Keratinocyte (primary cell): Measurements from ENCODE around the gene DDX39B. TPM values are rescaled to one million over a fixed set of nuclear protein-coding genes. Genes with fewer than 3 reads are reported as not detected.

Experiments used
- DNase-seq: peaks from one replicate; pipeline ENCODE4 v3.0.0-alpha.2; 2011; ENCODE audit warnings: low read depth, missing footprints, low spot score
- FAIRE-seq: peaks from 2 replicates; lab custom pipeline; 2011; peaks lifted over from hg19 to GRCh38; lab: Jason Lieb, UNC
- H2AFZ ChIP-seq: 2 replicates; pipeline ENCODE4 v1.6.0; 2012; ENCODE audit warnings: low read length, control low read depth, inconsistent platforms; ENCODE audit not compliant: control insufficient read depth
- H3K27ac ChIP-seq: 2 replicates; pipeline ENCODE4 v1.5.1; 2011; ENCODE audit warnings: low read length; ENCODE audit not compliant: control insufficient read depth, insufficient read depth
- H3K27me3 ChIP-seq: 3 replicates; pipeline ENCODE4 v1.6.0; 2011; ENCODE audit warnings: low read length; ENCODE audit not compliant: control insufficient read depth, insufficient read depth; ENCODE audit errors: extremely low read depth
- H3K36me3 ChIP-seq, 2 experiments: 2 replicates in 1 of 2; 3 replicates in 1 of 2; pipeline ENCODE4 v1.5.1; 2011; ENCODE audit warnings: low read length in 2 of 2, mild to moderate bottlenecking in 1 of 2; ENCODE audit not compliant: control insufficient read depth in 2 of 2, insufficient read depth in 2 of 2; ENCODE audit errors: extremely low read depth in 1 of 2
- H3K4me1 ChIP-seq: 3 replicates; pipeline ENCODE4 v1.5.1; 2011; ENCODE audit warnings: low read length; ENCODE audit not compliant: control insufficient read depth, insufficient read depth; ENCODE audit errors: extremely low read depth
- H3K4me2 ChIP-seq: 3 replicates; pipeline ENCODE4 v1.6.0; 2011; ENCODE audit warnings: low read depth, low read length; ENCODE audit not compliant: control insufficient read depth, insufficient read depth; ENCODE audit errors: extremely low read depth
- H3K4me3 ChIP-seq, 3 experiments: fragments of 200-600 bp in 1 of 3; sonication (generic) in 1 of 3; 2 replicates in 2 of 3; 3 replicates in 1 of 3; pipeline ENCODE4 v1.5.1; 2011 to 2016; ENCODE audit warnings: low read length in 3 of 3, mild to moderate bottlenecking in 3 of 3, control low read depth in 2 of 3, inconsistent platforms in 1 of 3, low read depth in 1 of 3, mixed read lengths in 1 of 3, mixed run types in 1 of 3, moderate library complexity in 1 of 3; ENCODE audit not compliant: control insufficient read depth in 2 of 3, insufficient read depth in 2 of 3; ENCODE audit errors: extremely low read depth in 1 of 3
- H3K79me2 ChIP-seq: 2 replicates; pipeline ENCODE4 v1.6.0; 2012; ENCODE audit warnings: low read length; ENCODE audit not compliant: control insufficient read depth, insufficient read depth
- H3K9ac ChIP-seq: 3 replicates; pipeline ENCODE4 v1.6.0; 2011; ENCODE audit warnings: low read length; ENCODE audit not compliant: control insufficient read depth, insufficient read depth; ENCODE audit errors: extremely low read depth
- H3K9me1 ChIP-seq: 3 replicates; pipeline ENCODE4 v1.6.0; 2011; ENCODE audit warnings: low read length; ENCODE audit not compliant: control insufficient read depth, insufficient read depth; ENCODE audit errors: extremely low read depth
- H3K9me3 ChIP-seq: 2 replicates; pipeline ENCODE4 v1.5.1; 2012; ENCODE audit warnings: low read depth, low read length; ENCODE audit not compliant: control insufficient read depth
- H4K20me1 ChIP-seq: 3 replicates; pipeline ENCODE4 v1.6.0; 2011; ENCODE audit warnings: low read length; ENCODE audit not compliant: control insufficient read depth, insufficient read depth; ENCODE audit errors: extremely low read depth
- EZH2 ChIP-seq: IDR thresholded peaks from one replicate; pipeline ENCODE4 v1.6.1; 2012; ENCODE audit warnings: inconsistent platforms, mild to moderate bottlenecking, low read length, moderate library complexity
- dilution Hi-C: fragments of 300-500 bp; cut with MboI; formaldehyde crosslinking; loops from one replicate; pipeline ENCODE4 v1.7.0; 2020; ENCODE audit warnings: low sequenced_read_pairs; ENCODE audit not compliant: extremely low pct_ligation_motif_present
- polyA plus RNA-seq, 5 experiments: library from polyadenylated mRNA; depleted of rRNA in 3 of 5; stranded (reverse) in 3 of 5; stranded (forward) in 1 of 5; unstranded in 1 of 5; fragments of >200 nt; gene quantifications; 1 replicate in 1 of 5; 2 replicates in 3 of 5; 3 replicates in 1 of 5; pipeline versions ENCODE4 v1.2.1 to v1.2.3, GENCODE V29; 2011 to 2012; ENCODE audit warnings: missing spikeins in 2 of 5, low read depth in 1 of 5, low replicate concordance in 1 of 5
- TF ChIP-seq, protein P1 (sequence below), 3 experiments: IDR thresholded peaks in 1 of 3; conservative IDR thresholded peaks in 1 of 3; optimal IDR thresholded peaks in 1 of 3; 2 replicates in 2 of 3; 3 replicates in 1 of 3; pipeline versions ENCODE3 to v1.5.1; 2011; ENCODE audit warnings: low read length in 3 of 3, mild to moderate bottlenecking in 3 of 3, moderate library complexity in 2 of 3, control low read depth in 1 of 3, inconsistent platforms in 1 of 3; ENCODE audit not compliant: insufficient read depth in 2 of 3; ENCODE audit errors: extremely low read depth in 1 of 3

DDX39B gene
- polyA plus RNA-seq, 1 donor (not counting 4 experiments of a cell fraction or from before 2014, with no cell fraction given): 314 TPM

DNA sequence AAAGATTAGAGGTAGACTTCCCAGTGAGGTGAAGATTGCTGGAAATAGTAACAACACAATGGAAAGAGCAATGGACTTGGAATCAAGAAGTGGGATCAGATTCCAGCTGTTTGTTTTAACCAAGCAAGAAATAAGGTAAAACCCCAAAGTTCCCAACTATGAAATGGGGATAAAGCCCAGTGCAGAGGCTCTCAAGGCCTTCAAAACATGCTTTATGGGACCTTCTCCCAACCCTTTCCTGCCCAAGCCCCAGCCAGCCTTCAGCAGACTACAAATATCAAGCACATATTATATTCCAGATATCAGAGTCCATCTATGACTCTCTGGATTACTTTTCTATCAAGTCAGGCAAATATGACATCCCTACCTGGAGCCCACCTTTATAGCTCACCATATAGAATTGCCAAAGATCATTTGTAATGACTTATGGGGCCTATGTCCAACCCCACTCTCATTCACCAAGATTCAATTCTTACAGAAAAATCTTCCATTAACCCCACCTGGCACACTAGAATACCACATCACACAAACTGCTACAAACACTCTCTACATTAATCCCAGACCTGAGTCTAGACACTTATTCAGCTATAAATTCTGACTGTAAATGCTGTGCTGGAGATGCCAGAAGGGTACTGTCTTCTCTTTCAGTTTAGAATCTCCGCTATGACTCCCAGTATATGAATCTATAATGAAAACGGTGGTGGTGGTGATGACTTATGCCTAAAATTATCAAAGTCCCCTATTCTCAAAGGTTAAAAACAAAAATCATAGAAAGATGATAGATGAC lies 6.1 kb downstream of the DDX39B start:
- Histone ChIP-seq H3K27me3 (no peaks in the 10 kb centered on the region), H3K79me2 (peaks cover 71% of the 10 kb centered on the region), H3K27ac (no peak overlapping the region), H3K4me2 (no peak overlapping the region), H3K9me3 (no peaks in the 10 kb centered on the region), H3K9ac (no peak overlapping the region), H3K4me3 (no peak overlapping the region), H2AFZ (no peak overlapping the region), H3K36me3 (peaks cover 50 to 73% of the 10 kb centered on the region in 2 experiments), H4K20me1 (peaks cover 46% of the 10 kb centered on the region), H3K9me1 (no peaks in the 10 kb centered on the region), H3K4me1 (peaks cover 23% of the 10 kb centered on the region)
- dilution Hi-C loops: no loop called here
- TF ChIP-seq EZH2: no peak
- TF ChIP-seq, protein P1, sequence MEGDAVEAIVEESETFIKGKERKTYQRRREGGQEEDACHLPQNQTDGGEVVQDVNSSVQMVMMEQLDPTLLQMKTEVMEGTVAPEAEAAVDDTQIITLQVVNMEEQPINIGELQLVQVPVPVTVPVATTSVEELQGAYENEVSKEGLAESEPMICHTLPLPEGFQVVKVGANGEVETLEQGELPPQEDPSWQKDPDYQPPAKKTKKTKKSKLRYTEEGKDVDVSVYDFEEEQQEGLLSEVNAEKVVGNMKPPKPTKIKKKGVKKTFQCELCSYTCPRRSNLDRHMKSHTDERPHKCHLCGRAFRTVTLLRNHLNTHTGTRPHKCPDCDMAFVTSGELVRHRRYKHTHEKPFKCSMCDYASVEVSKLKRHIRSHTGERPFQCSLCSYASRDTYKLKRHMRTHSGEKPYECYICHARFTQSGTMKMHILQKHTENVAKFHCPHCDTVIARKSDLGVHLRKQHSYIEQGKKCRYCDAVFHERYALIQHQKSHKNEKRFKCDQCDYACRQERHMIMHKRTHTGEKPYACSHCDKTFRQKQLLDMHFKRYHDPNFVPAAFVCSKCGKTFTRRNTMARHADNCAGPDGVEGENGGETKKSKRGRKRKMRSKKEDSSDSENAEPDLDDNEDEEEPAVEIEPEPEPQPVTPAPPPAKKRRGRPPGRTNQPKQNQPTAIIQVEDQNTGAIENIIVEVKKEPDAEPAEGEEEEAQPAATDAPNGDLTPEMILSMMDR (optimal IDR thresholded peaks at IDR 0.05 in 1 of 3, IDR thresholded peaks at IDR 0.05 in 1 of 3, conservative IDR thresholded peaks at IDR 0.05 in 1 of 3; ENCODE audit: extremely low read depth in 1 of 3, insufficient read depth in 2 of 3, low read length in 3 of 3): no peak
- FAIRE-seq: no peak
- no peak for DNase-seq

DNA sequence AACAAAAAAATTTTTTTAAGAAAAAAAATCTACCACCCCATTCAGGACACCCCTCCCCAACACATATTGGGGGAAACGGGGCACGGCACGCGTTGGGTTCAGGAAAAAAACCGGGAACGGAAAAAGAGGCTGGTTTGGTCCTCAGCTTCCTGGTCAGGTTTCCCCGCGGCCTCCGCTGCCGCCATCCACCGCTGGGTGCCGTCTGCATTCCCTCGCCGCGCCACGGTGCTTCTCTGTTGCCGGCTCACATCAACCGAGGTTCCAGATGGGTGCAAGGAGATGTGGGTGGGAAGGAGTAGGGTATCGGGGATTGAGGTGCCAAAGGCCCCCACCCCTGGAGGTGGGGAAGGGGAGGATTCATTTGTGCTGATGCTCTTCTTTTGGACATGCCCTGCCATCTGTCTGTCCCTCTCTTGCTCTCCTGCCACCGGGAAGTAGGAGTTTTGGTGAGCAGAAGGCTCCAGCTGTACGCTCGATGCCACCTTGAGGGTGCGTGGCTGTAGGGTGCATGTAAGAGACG lies 7.2 kb downstream of the DDX39B start:
- no peak overlapping the region for H3K27ac ChIP-seq
- no peaks in the 10 kb centered on the region for H3K9me3 ChIP-seq
- dilution Hi-C loops: no loop called here
- peaks cover 59% of the 10 kb centered on the region for H3K79me2 ChIP-seq
- peaks cover 13% of the 10 kb centered on the region for H3K4me1 ChIP-seq
- TF ChIP-seq, protein P1 (optimal IDR thresholded peaks at IDR 0.05 in 1 of 3, IDR thresholded peaks at IDR 0.05 in 1 of 3, conservative IDR thresholded peaks at IDR 0.05 in 1 of 3; ENCODE audit: extremely low read depth in 1 of 3, insufficient read depth in 2 of 3, low read length in 3 of 3): no peak
- TF ChIP-seq EZH2: no peak
- H4K20me1 ChIP-seq: peaks cover 39% of the 10 kb centered on the region
- no peak overlapping the region for H3K4me2 ChIP-seq
- H3K9ac ChIP-seq: no peak overlapping the region
- H3K4me3 ChIP-seq: no peak overlapping the region
- DNase-seq: no peak
- peaks cover 55 to 69% of the 10 kb centered on the region in 2 experiments for H3K36me3 ChIP-seq
- no peaks in the 10 kb centered on the region for H3K9me1 ChIP-seq
- FAIRE-seq: no peak
- H3K27me3 ChIP-seq: no peaks in the 10 kb centered on the region
- no peak overlapping the region for H2AFZ ChIP-seq
